Muscle of arm (tissue), 14 donors: Measurements from ENCODE around the gene PTCH1. TPM values are rescaled to one million over a fixed set of nuclear protein-coding genes. Genes with fewer than 3 reads are reported as not detected.

Source experiments
- DNase-seq: peaks from one replicate; pipeline ENCODE4 v3.0.0-alpha.2; 2013
- long read RNA-seq, 11 donors: transcript quantifications; one replicate each; lab custom pipeline, GENCODE V29; 2026
- polyA plus RNA-seq, 12 donors: library from polyadenylated mRNA; unstranded; fragments of 120-200 nt; gene quantifications; one replicate each; pipeline ENCODE4 v1.2.1, GENCODE V29; 2013; ENCODE audit not compliant: insufficient read length in 12 of 12

Gene PTCH1
- polyA plus RNA-seq, result 100 to 1,000 TPM in 1 of 12 donors, 10 to 100 TPM in 4, 1 to 10 TPM in 6, not detected in 1; 5.2 to 141 (median 8.8) TPM
- long read RNA-seq, donor 1, full-length matches to known transcripts, result 4 of 11 reads
- long read RNA-seq, donor 1, partial matches to known transcripts, result 7 of 11 reads
- long read RNA-seq, donor 1, other reads (novel, unspliced or antisense), result 0 of 11 reads
- long read RNA-seq, donor 2, partial matches to known transcripts, result 0 of 1 reads
- long read RNA-seq, donor 2, other reads (novel, unspliced or antisense), result 0 of 1 reads
- long read RNA-seq, donor 3, result 0 reads
- long read RNA-seq, donor 4, result 0 reads
- long read RNA-seq, donor 5, result 0 reads
- long read RNA-seq, donor 6, result 0 reads
- long read RNA-seq, donor 7, result 0 reads
- long read RNA-seq, donor 8, full-length matches to known transcripts, result 1 of 1 reads
- long read RNA-seq, donor 8, partial matches to known transcripts, result 0 of 1 reads
- long read RNA-seq, donor 8, other reads (novel, unspliced or antisense), result 0 of 1 reads
- long read RNA-seq, donor 9, partial matches to known transcripts, result 0 of 1 reads
- long read RNA-seq, donor 9, other reads (novel, unspliced or antisense), result 0 of 1 reads
- long read RNA-seq, donor 10, result 0 reads
- long read RNA-seq, donor 11, result 0 reads

- peak; percentile 60 for DNase-seq
Measured at GRCh38 chr9:95516734-95517558, at the start of gene PTCH1. PTCH1 (minus strand) TSS chr9:95516971.

- no peak for DNase-seq
Measured at GRCh38 chr9:95565982-95566381, 49.2 kb upstream of the PTCH1 start.

- no peak for DNase-seq
Measured at GRCh38 chr9:95561913-95562312, 45.1 kb upstream of the PTCH1 start.

GRCh38 chr9:95557142-95557541, 40.4 kb upstream of the PTCH1 start:
- no peak for DNase-seq

- DNase-seq, result no peak
Measured at GRCh38 chr9:95556521-95556920, 39.8 kb upstream of the PTCH1 start.

- peak; percentile 54 for DNase-seq
Measured at GRCh38 chr9:95552814-95553546, 36.2 kb upstream of the PTCH1 start.

GRCh38 chr9:95552255-95552654, 35.5 kb upstream of the PTCH1 start:
- DNase-seq, result no peak

GRCh38 chr9:95551406-95551805, 34.6 kb upstream of the PTCH1 start:
- DNase-seq, result no peak

- DNase-seq, result no peak
Measured at GRCh38 chr9:95545831-95546567, 29.2 kb upstream of the PTCH1 start.

- DNase-seq, result no peak
Measured at GRCh38 chr9:95533996-95534680, 17.4 kb upstream of the PTCH1 start.

- no peak for DNase-seq
Measured at GRCh38 chr9:95529910-95530309, 13.1 kb upstream of the PTCH1 start.

GRCh38 chr9:95528908-95529502, 12.2 kb upstream of the PTCH1 start:
- DNase-seq, result no peak

GRCh38 chr9:95522871-95523370, 6.2 kb upstream of the PTCH1 start:
- no peak for DNase-seq

- no peak for DNase-seq
Measured at GRCh38 chr9:95521699-95522098, 4.9 kb upstream of the PTCH1 start.

- no peak for DNase-seq
Measured at GRCh38 chr9:95517559-95518425, 1.0 kb upstream of the PTCH1 start.

- no peak for DNase-seq
Measured at GRCh38 chr9:95516221-95516733, 494 bp downstream of the PTCH1 start.

GRCh38 chr9:95515272-95516113, 1.3 kb downstream of the PTCH1 start:
- no peak for DNase-seq

- no peak for DNase-seq
Measured at GRCh38 chr9:95514342-95514741, 2.4 kb downstream of the PTCH1 start.
